ENCODE results near the gene LUZP1. TPM values are rescaled to one million over a fixed set of nuclear protein-coding genes. Genes with fewer than 3 reads are reported as not detected.

The LUZP1 gene
- polyA plus RNA-seq, 1 of the 3 experiments (the other 2 are of a cell fraction) = 8.9 TPM

GRCh38 chr1:23148084-23148483, 20.6 kb downstream of the LUZP1 start:
- Histone ChIP-seq H3F3A (replicated peaks; ENCODE audit: insufficient read depth) (peaks cover 28% of the 10 kb centered on the region), H3K4me2 (no peak overlapping the region), H3K9me3 (no peaks in the 10 kb centered on the region), H2AFZ (ENCODE audit: low read depth) (no peak overlapping the region), H3K4me1 (ENCODE audit: control insufficient read depth in 1 of 2, insufficient read depth in 2 of 2, low read depth in 1 of 2, low read length in 1 of 2) (peaks cover 4 to 14% of the 10 kb centered on the region in 2 experiments; a peak in 2 of 4 replicates), H3K36me3 (replicated peaks in 1 of 2; ENCODE audit: control insufficient read depth in 1 of 2, insufficient read depth in 2 of 2, low read length in 1 of 2) (peaks cover 0 to 10% of the 10 kb centered on the region in 2 experiments), H4K20me1 (ENCODE audit: insufficient read depth) (peaks cover 90% of the 10 kb centered on the region), H3K79me2 (ENCODE audit: insufficient read depth) (peaks cover 100% of the 10 kb centered on the region), H3K9me2 (no peaks in the 10 kb centered on the region), H3K27me3 (ENCODE audit: insufficient read depth) (no peaks in the 10 kb centered on the region), H3K9ac (no peak overlapping the region), H3K27ac (ENCODE audit: low read depth in 2 of 2, low read length in 1 of 2) (peak overlapping the region; percentile 8 to 39; a peak in 3 of 4 replicates), H3K4me3 (ENCODE audit: low read depth in 2 of 2, low read length in 1 of 2) (no peak overlapping the region)
- 65% methylated on average over 4 of the region's 4 CpGs for WGBS (ENCODE audit: low lambda C conversion rate)
- CTCF ChIA-PET = interaction anchor here (0.6 to 2.3 kb wide), 5 partner anchors 16 to 192 kb away, joined by 3 to 15 read pairs (median 3); no protein-coding TSS in a partner anchor
- POLR2A ChIA-PET = no interaction called here
- no peak for DNase-seq
- TF ChIP-seq FOXJ3 (CRISPR knock-in tag; IDR thresholded peaks at IDR 0.05) = no peak
- peak; percentile 24; the same call in 1 of the 2 replicates for TF ChIP-seq RXRA (IDR thresholded peaks at IDR 0.05; ENCODE audit: borderline replicate concordance, low read depth)
- no peak for TF ChIP-seq GABPA (IDR thresholded peaks at IDR 0.05; ENCODE audit: low read depth)
- no peak for TF ChIP-seq ELF1 (IDR thresholded peaks at IDR 0.05)
- TF ChIP-seq PBX3 (IDR thresholded peaks at IDR 0.05) = 0 out of 2 replicates have a peak, but pooled peaks have one; percentile 3
- no peak for TF ChIP-seq POLR2AphosphoS5 (IDR thresholded peaks at IDR 0.05; ENCODE audit: low read depth, low read length)
- no peak for TF ChIP-seq SIN3A (IDR thresholded peaks at IDR 0.05; ENCODE audit: borderline replicate concordance, low read depth, low read length)

- no peak for DNase-seq
- H3K9me3 ChIP-seq = no peaks in the 10 kb centered on the region
- 86% methylated on average over 1 of the region's 6 CpGs for WGBS (ENCODE audit: low lambda C conversion rate)
- H2AFZ ChIP-seq (ENCODE audit: low read depth) = no peak overlapping the region
- H3K79me2 ChIP-seq (ENCODE audit: insufficient read depth) = peaks cover 97% of the 10 kb centered on the region
- peaks cover 4% of the 10 kb centered on the region for H3F3A ChIP-seq (replicated peaks; ENCODE audit: insufficient read depth)
- no peak overlapping the region for H3K9ac ChIP-seq
- POLR2A ChIA-PET = no interaction called here
- H3K27ac ChIP-seq (ENCODE audit: low read depth in 2 of 2, low read length in 1 of 2) = no peak overlapping the region
- CTCF ChIA-PET = interaction anchor here (0.5 to 2.6 kb wide), 4 partner anchors 13 to 43 kb away, joined by 3 to 7 read pairs (median 4); no protein-coding TSS in a partner anchor
- H3K9me2 ChIP-seq = no peaks in the 10 kb centered on the region
- peaks cover 74% of the 10 kb centered on the region for H4K20me1 ChIP-seq (ENCODE audit: insufficient read depth)
- no peak overlapping the region for H3K4me3 ChIP-seq (ENCODE audit: low read depth in 2 of 2, low read length in 1 of 2)
- H3K27me3 ChIP-seq (ENCODE audit: insufficient read depth) = no peaks in the 10 kb centered on the region
- no peaks in the 10 kb centered on the region for H3K4me1 ChIP-seq (ENCODE audit: control insufficient read depth in 1 of 2, insufficient read depth in 2 of 2, low read depth in 1 of 2, low read length in 1 of 2)
- H3K4me2 ChIP-seq = no peak overlapping the region
- peaks cover 0 to 16% of the 10 kb centered on the region in 2 experiments for H3K36me3 ChIP-seq (replicated peaks in 1 of 2; ENCODE audit: control insufficient read depth in 1 of 2, insufficient read depth in 2 of 2, low read length in 1 of 2)
- no peak for TF ChIP-seq FOXM1 (IDR thresholded peaks at IDR 0.05; ENCODE audit: low read depth)
- TF ChIP-seq CTCF (IDR thresholded peaks at IDR 0.05) = no peak
- TF ChIP-seq RXRA (IDR thresholded peaks at IDR 0.05; ENCODE audit: borderline replicate concordance, low read depth) = no peak
- TF ChIP-seq GABPA (IDR thresholded peaks at IDR 0.05; ENCODE audit: low read depth) = no peak
- no peak for TF ChIP-seq TAF1 (IDR thresholded peaks at IDR 0.05; ENCODE audit: borderline replicate concordance, low read depth, low read length)
- no peak for TF ChIP-seq TCF12 (IDR thresholded peaks at IDR 0.05)
- no peak for TF ChIP-seq ZBTB33 (IDR thresholded peaks at IDR 0.05; ENCODE audit: borderline replicate concordance, low read depth)
- TF ChIP-seq TEAD4 (IDR thresholded peaks at IDR 0.05; ENCODE audit: borderline replicate concordance, insufficient read depth) = no peak
- TF ChIP-seq USF2 (IDR thresholded peaks at IDR 0.05; ENCODE audit: borderline replicate concordance, low read depth, low read length) = no peak
- TF ChIP-seq CHD2 (IDR thresholded peaks at IDR 0.05; ENCODE audit: low read length, partially characterized antibody) = no peak
- TF ChIP-seq RCOR1 (IDR thresholded peaks at IDR 0.05; ENCODE audit: low read length) = no peak
- TF ChIP-seq USF1 (IDR thresholded peaks at IDR 0.05; ENCODE audit: borderline replicate concordance, low read depth) = no peak
- TF ChIP-seq NFIC (IDR thresholded peaks at IDR 0.05; ENCODE audit: borderline replicate concordance) = no peak
- no peak for TF ChIP-seq EZH2phosphoT487 (IDR thresholded peaks at IDR 0.05; ENCODE audit: borderline replicate concordance, low read depth)
- no peak for TF ChIP-seq JUND (IDR thresholded peaks at IDR 0.05)
- no peak for TF ChIP-seq YY1 (IDR thresholded peaks at IDR 0.05; ENCODE audit: low read depth)
- TF ChIP-seq RAD21 (IDR thresholded peaks at IDR 0.05; ENCODE audit: low read length) = no peak
- TF ChIP-seq ELF1 (IDR thresholded peaks at IDR 0.05) = no peak
Measured at GRCh38 chr1:23140940-23141596, 27.6 kb downstream of the LUZP1 start.
